ENCODE data around the gene PCSK5. TPM values are rescaled to one million over a fixed set of nuclear protein-coding genes. Genes with fewer than 3 reads are reported as not detected.

PCSK5 gene
- total and polyA plus RNA-seq, 8 donors, result 0.99 to 10.3 (median 4.4) TPM

DNA sequence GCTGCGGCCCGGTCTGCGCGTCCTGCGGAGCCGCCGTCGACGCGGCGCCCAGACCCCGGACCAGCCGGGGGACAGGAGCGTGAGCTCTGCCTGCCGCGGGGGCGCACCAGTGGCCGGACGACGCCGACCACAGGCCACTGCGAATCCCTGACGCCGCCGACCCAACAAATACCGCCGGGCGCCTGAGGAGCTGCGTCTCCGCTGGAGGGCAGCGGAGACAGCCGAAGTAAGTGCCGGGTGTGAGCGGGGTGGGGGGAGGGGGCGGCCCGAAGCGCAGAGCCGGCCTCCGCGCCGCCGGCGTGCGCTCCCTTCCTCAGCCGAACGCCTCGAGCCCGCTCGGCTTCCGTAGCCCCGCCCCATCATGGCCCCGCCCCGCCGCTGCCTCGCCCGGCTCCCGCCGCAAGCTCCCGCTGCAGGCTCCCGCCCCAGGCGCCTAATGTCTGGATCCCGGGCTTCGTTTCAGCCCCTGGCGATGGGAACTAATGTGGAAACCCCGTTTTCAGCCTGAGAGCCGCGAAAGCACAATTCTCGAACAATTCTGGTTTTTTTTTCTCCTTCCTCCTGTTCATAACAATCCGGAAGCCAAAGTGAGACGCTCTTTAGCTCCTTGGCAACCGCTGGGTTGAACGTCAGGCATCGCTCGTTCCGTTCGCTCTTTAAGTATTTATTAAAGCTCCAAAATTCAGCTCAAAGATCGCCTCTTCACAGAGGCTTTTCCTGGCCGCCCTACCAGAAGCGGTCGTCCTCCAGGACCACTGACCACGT is 503.9 kb downstream of the PCSK5 start, which contains the start of gene RFK:
RFK (minus strand) TSS at position 232 of the 765 bp plus-strand sequence. CDS start 255 bp downstream, outside the sequence.
- H3K27me3 ChIP-seq, result no peaks in the 10 kb centered on the region
- ATAC-seq (peak; percentile 95 to 97 (median 96)), FAIRE-seq (no peak), DNase-seq (peak; percentile 94 to 99 (median 95))
- H3K36me3 ChIP-seq, result no peaks in the 10 kb centered on the region
- H3K4me3 ChIP-seq, result peak within 1 kb of the TSS; percentile 65 to 98 (median 80)
- no peaks in the 10 kb centered on the region for H3K9me3 ChIP-seq
- peak within 1 kb of the TSS; percentile 92 to 97 (median 95) for H3K27ac ChIP-seq
- WGBS, 2 donors, result 1% methylated on average over 63 to 81 of the region's 81 CpGs
- intact Hi-C loops (cut with DNase I), result no loop called here
- TF ChIP-seq, protein P1, sequence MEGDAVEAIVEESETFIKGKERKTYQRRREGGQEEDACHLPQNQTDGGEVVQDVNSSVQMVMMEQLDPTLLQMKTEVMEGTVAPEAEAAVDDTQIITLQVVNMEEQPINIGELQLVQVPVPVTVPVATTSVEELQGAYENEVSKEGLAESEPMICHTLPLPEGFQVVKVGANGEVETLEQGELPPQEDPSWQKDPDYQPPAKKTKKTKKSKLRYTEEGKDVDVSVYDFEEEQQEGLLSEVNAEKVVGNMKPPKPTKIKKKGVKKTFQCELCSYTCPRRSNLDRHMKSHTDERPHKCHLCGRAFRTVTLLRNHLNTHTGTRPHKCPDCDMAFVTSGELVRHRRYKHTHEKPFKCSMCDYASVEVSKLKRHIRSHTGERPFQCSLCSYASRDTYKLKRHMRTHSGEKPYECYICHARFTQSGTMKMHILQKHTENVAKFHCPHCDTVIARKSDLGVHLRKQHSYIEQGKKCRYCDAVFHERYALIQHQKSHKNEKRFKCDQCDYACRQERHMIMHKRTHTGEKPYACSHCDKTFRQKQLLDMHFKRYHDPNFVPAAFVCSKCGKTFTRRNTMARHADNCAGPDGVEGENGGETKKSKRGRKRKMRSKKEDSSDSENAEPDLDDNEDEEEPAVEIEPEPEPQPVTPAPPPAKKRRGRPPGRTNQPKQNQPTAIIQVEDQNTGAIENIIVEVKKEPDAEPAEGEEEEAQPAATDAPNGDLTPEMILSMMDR (IDR thresholded peaks at IDR 0.05), result peak in 1 of 4 donors; percentile 33
- peaks cover 0 to 13% (median 6%) of the 10 kb centered on the region in 3 donors for H3K4me1 ChIP-seq

DNA sequence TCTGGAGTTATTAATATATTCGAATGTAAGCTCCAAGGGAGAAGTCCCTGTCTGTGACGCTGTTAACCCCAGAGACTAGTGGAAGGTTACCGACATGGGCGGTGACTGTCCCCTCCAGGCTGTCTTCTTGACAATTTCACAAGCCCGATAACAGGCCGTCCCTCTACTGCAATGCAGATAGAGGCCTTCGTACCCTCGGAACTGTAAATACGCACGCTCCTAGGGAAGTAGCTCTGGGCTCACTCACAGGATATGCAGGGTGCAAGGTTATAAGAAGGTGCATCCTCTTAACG is 504.4 kb downstream of the PCSK5 start:
- DNase-seq (peak in 4 of 6 donors; percentile 28 to 53 (median 35)), ATAC-seq (peak; percentile 11 to 61 (median 44)), FAIRE-seq (no peak)
- intact Hi-C loops (cut with DNase I), result no loop called here
- TF ChIP-seq, protein P1 (IDR thresholded peaks at IDR 0.05), result no peak
- peak overlapping the region; percentile 92 to 97 (median 95) for H3K27ac ChIP-seq
- WGBS, 2 donors, result 0 to 1% methylated on average over 11 of the region's 11 CpGs
- no peaks in the 10 kb centered on the region for H3K9me3 ChIP-seq
- no peaks in the 10 kb centered on the region for H3K36me3 ChIP-seq
- H3K4me3 ChIP-seq, result peak overlapping the region; percentile 65 to 98 (median 80)
- no peaks in the 10 kb centered on the region for H3K27me3 ChIP-seq
- H3K4me1 ChIP-seq, result peaks cover 0 to 13% (median 6%) of the 10 kb centered on the region in 3 donors

DNA sequence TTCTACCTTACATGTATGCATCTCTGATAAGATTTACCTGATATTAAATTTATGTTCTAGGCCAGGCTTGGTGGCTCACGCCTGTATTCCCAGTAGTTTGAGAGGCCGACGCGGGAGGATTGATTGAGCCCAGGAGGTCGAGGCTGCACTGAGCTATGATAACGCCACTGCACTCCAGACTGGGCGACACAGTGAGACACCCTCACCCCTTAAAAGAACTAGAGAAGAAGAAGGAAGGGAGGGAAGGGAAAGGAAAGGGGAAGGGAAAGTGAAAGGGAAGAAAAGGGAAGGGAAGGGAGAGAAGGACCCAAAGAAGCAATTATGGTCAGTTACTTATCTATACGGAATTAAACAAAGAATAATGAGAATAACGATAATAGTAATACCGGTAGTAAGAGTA is 504.9 kb downstream of the PCSK5 start:
- FAIRE-seq (no peak), ATAC-seq (no peak), DNase-seq (no peak)
- no peaks in the 10 kb centered on the region for H3K36me3 ChIP-seq
- no peaks in the 10 kb centered on the region for H3K27me3 ChIP-seq
- TF ChIP-seq, protein P1 (IDR thresholded peaks at IDR 0.05), result no peak
- WGBS, 2 donors, result 58 to 65% methylated on average over 10 of the region's 10 CpGs
- intact Hi-C loops (cut with DNase I), result no loop called here
- H3K9me3 ChIP-seq, result no peaks in the 10 kb centered on the region
- H3K4me1 ChIP-seq, result peaks cover 0 to 13% (median 6%) of the 10 kb centered on the region in 3 donors
- peak overlapping the region in 3 of 4 donors; percentile 65 to 98 (median 87) for H3K4me3 ChIP-seq
- H3K27ac ChIP-seq, result peak overlapping the region; percentile 92 to 97 (median 95)

DNA sequence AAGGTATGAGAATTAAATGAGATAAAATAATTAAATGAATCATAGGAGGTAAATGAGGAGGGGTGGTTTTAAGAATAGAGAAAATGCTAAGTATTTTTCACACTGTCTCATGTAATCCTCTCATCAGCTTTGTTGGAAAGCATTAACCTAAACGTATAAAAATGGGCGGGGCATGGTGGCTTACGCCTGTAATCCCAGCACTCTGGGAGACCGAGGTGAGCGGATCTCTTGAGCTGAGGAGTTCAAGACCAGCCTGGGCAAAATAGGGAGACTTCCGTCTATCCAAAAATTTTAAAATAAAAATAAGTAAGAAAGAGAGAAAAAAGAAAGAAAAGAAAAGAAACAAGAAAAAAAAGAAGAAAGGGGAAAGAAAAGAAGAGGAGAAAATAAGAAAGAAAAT is 505.7 kb downstream of the PCSK5 start:
- Histone ChIP-seq H3K27ac (no peak overlapping the region), H3K27me3 (no peaks in the 10 kb centered on the region), H3K9me3 (no peaks in the 10 kb centered on the region), H3K4me3 (no peak overlapping the region), H3K36me3 (no peaks in the 10 kb centered on the region), H3K4me1 (peaks cover 0 to 6% (median 0%) of the 10 kb centered on the region in 3 donors)
- no peak for DNase-seq
- no peak for FAIRE-seq
- intact Hi-C loops (cut with DNase I), result no loop called here
- TF ChIP-seq, protein P1 (IDR thresholded peaks at IDR 0.05), result no peak
- no peak for ATAC-seq
- 83 to 91% methylated on average over 6 of the region's 6 CpGs for WGBS, 2 donors

DNA sequence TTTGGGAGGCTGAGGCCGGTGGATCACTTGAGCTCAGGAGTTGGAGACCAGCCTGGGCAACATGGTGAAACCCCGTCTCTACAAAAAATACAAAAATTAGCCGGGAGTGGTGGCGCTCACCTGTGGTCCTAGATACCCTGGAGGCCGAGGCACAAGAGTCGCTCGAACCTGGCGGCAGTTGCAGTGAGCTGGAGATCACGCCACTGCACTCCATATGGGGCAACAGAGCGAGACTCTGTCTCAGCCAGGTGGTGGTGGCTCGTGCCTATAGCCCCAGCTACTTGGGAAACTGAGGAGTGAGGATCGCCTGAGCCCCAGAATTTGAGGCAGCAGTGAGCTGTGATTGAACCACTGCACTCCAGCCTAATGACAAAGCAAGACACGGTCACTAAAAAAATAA is 506.1 kb downstream of the PCSK5 start:
- no peak for DNase-seq
- TF ChIP-seq, protein P1 (IDR thresholded peaks at IDR 0.05), result no peak
- no peaks in the 10 kb centered on the region for H3K9me3 ChIP-seq

More for the DNA sequence above, 506.1 kb downstream of the PCSK5 start:
- ATAC-seq (no peak), FAIRE-seq (no peak)
- Histone ChIP-seq H3K4me3 (no peak overlapping the region), H3K36me3 (no peaks in the 10 kb centered on the region), H3K27ac (no peak overlapping the region), H3K4me1 (peaks cover 0 to 5% (median 0%) of the 10 kb centered on the region in 3 donors), H3K27me3 (no peaks in the 10 kb centered on the region)
- WGBS, 2 donors, result 93 to 95% methylated on average over 13 of the region's 13 CpGs
- intact Hi-C loops (cut with DNase I), result no loop called here

Data from pancreas (tissue), 10 donors.